ENCODE results near the gene PCSK9.

- TF ChIP-seq CTCF (conservative IDR thresholded peaks at IDR 0.05; ENCODE audit: low read depth, low read length) = peak; percentile 59
- no peak for TF ChIP-seq EZH2 (IDR thresholded peaks at IDR 0.05; ENCODE audit: borderline replicate concordance, low read depth, low read length, poor library complexity, severe bottlenecking)
These were observed 32.1 kb downstream of the PCSK9 start for GRCh38 chr1:55071477-55071876.

Measured in A673 (cell line).